Memory B cell (primary cell): ENCODE data around the gene BTBD9.

Experiments used
- ATAC-seq: fragments of 150-1000 bp; cut with Tn5 transposase; 2 replicates; pipeline ENCODE4 v1.10.0; 2021; ENCODE audit warnings: low read depth, mild to moderate bottlenecking, moderate library complexity
- DNase-seq, 2 donors: peaks; one replicate each; pipeline ENCODE4 v3.0.0; 2022; ENCODE audit warnings: low spot score in 2 of 2
- H3K27ac Mint-ChIP-seq: one replicate; pipeline ENCODE4 v1.8.0; 2022; ENCODE audit warnings: mild to moderate bottlenecking, moderate library complexity, mixed read lengths
- H3K27me3 Mint-ChIP-seq: one replicate; pipeline ENCODE4 v1.8.0; 2022; ENCODE audit warnings: mixed read lengths
- H3K36me3 Mint-ChIP-seq: one replicate; pipeline ENCODE4 v1.8.0; 2022; ENCODE audit warnings: mild to moderate bottlenecking, mixed read lengths
- H3K4me1 Mint-ChIP-seq: one replicate; pipeline ENCODE4 v1.8.0; 2022; ENCODE audit warnings: mixed read lengths
- H3K4me3 Mint-ChIP-seq: one replicate; pipeline ENCODE4 v1.8.0; 2022; ENCODE audit warnings: mild to moderate bottlenecking, moderate library complexity, mixed read lengths
- H3K9me3 Mint-ChIP-seq: one replicate; pipeline ENCODE4 v1.8.0; 2022; ENCODE audit warnings: mixed read lengths

Gene BTBD9

GRCh38 chr6:38319256-38320212, 320.2 kb downstream of the BTBD9 start:
- Mint-ChIP-seq H3K27ac (no peak overlapping the region), H3K27me3 (no peaks in the 10 kb centered on the region), H3K4me1 (peaks cover 38% of the 10 kb centered on the region), H3K36me3 (peaks cover 10% of the 10 kb centered on the region), H3K9me3 (no peaks in the 10 kb centered on the region), H3K4me3 (no peak overlapping the region)
- no peak for DNase-seq
- ATAC-seq, result no peak

- no peak overlapping the region for H3K4me3 Mint-ChIP-seq
- ATAC-seq (peak; percentile 39), DNase-seq (no peak)
- H3K4me1 Mint-ChIP-seq, result peaks cover 27% of the 10 kb centered on the region
- peaks cover 5% of the 10 kb centered on the region for H3K36me3 Mint-ChIP-seq
- H3K27me3 Mint-ChIP-seq, result no peaks in the 10 kb centered on the region
- H3K27ac Mint-ChIP-seq, result no peak overlapping the region
- no peaks in the 10 kb centered on the region for H3K9me3 Mint-ChIP-seq
These were observed 323.4 kb downstream of the BTBD9 start for GRCh38 chr6:38316099-38316868.

GRCh38 chr6:38311201-38311600, 328.5 kb downstream of the BTBD9 start:
- Mint-ChIP-seq H3K27ac (peak overlapping the region; percentile 25), H3K4me3 (no peak overlapping the region), H3K36me3 (peaks cover 2% of the 10 kb centered on the region), H3K9me3 (no peaks in the 10 kb centered on the region), H3K27me3 (no peaks in the 10 kb centered on the region), H3K4me1 (peaks cover 19% of the 10 kb centered on the region)
- ATAC-seq (no peak), DNase-seq (no peak)

GRCh38 chr6:38310061-38310460, 329.7 kb downstream of the BTBD9 start:
- H3K9me3 Mint-ChIP-seq, result no peaks in the 10 kb centered on the region
- H3K4me1 Mint-ChIP-seq, result peaks cover 19% of the 10 kb centered on the region
- no peak for ATAC-seq
- no peak overlapping the region for H3K4me3 Mint-ChIP-seq
- no peaks in the 10 kb centered on the region for H3K27me3 Mint-ChIP-seq
- no peak for DNase-seq
- H3K36me3 Mint-ChIP-seq, result peaks cover 2% of the 10 kb centered on the region
- H3K27ac Mint-ChIP-seq, result no peak overlapping the region

GRCh38 chr6:38307740-38308139, 332.0 kb downstream of the BTBD9 start:
- DNase-seq, result peak in 1 of 2 donors; percentile 16
- H3K36me3 Mint-ChIP-seq, result no peaks in the 10 kb centered on the region
- peak; percentile 99 for ATAC-seq
- peak overlapping the region; percentile 8 for H3K4me3 Mint-ChIP-seq
- H3K27me3 Mint-ChIP-seq, result no peaks in the 10 kb centered on the region
- peak overlapping the region; percentile 45 for H3K27ac Mint-ChIP-seq
- peaks cover 19% of the 10 kb centered on the region for H3K4me1 Mint-ChIP-seq
- H3K9me3 Mint-ChIP-seq, result no peaks in the 10 kb centered on the region

- Mint-ChIP-seq H3K9me3 (no peaks in the 10 kb centered on the region), H3K4me3 (no peak overlapping the region), H3K36me3 (peaks cover 2% of the 10 kb centered on the region), H3K4me1 (peaks cover 19% of the 10 kb centered on the region), H3K27me3 (no peaks in the 10 kb centered on the region), H3K27ac (no peak overlapping the region)
- ATAC-seq (no peak), DNase-seq (no peak)
These were observed 332.8 kb downstream of the BTBD9 start for GRCh38 chr6:38306931-38307330.

- H3K4me3 Mint-ChIP-seq, result no peak overlapping the region
- peaks cover 5% of the 10 kb centered on the region for H3K36me3 Mint-ChIP-seq
- ATAC-seq, result no peak
- H3K4me1 Mint-ChIP-seq, result peaks cover 19% of the 10 kb centered on the region
- no peak overlapping the region for H3K27ac Mint-ChIP-seq
- DNase-seq, result no peak
- no peaks in the 10 kb centered on the region for H3K9me3 Mint-ChIP-seq
- H3K27me3 Mint-ChIP-seq, result no peaks in the 10 kb centered on the region
These were observed 333.6 kb downstream of the BTBD9 start for GRCh38 chr6:38305995-38306681.

- no peak overlapping the region for H3K27ac Mint-ChIP-seq
- ATAC-seq (no peak), DNase-seq (no peak)
- H3K36me3 Mint-ChIP-seq, result peaks cover 5% of the 10 kb centered on the region
- no peaks in the 10 kb centered on the region for H3K9me3 Mint-ChIP-seq
- no peak overlapping the region for H3K4me3 Mint-ChIP-seq
- H3K4me1 Mint-ChIP-seq, result peaks cover 15% of the 10 kb centered on the region
- H3K27me3 Mint-ChIP-seq, result no peaks in the 10 kb centered on the region
These were observed 336.9 kb downstream of the BTBD9 start for GRCh38 chr6:38302838-38303237.

GRCh38 chr6:38302081-38302480, 337.6 kb downstream of the BTBD9 start:
- no peak overlapping the region for H3K27ac Mint-ChIP-seq
- peaks cover 8% of the 10 kb centered on the region for H3K36me3 Mint-ChIP-seq
- H3K4me3 Mint-ChIP-seq, result no peak overlapping the region
- peaks cover 9% of the 10 kb centered on the region for H3K4me1 Mint-ChIP-seq
- H3K27me3 Mint-ChIP-seq, result no peaks in the 10 kb centered on the region
- ATAC-seq (no peak), DNase-seq (no peak)
- no peaks in the 10 kb centered on the region for H3K9me3 Mint-ChIP-seq

- no peak for DNase-seq
- peaks cover 3% of the 10 kb centered on the region for H3K9me3 Mint-ChIP-seq
- H3K27ac Mint-ChIP-seq, result no peak overlapping the region
- ATAC-seq, result no peak
- H3K36me3 Mint-ChIP-seq, result peaks cover 20% of the 10 kb centered on the region
- H3K27me3 Mint-ChIP-seq, result no peaks in the 10 kb centered on the region
- H3K4me1 Mint-ChIP-seq, result peaks cover 3% of the 10 kb centered on the region
- H3K4me3 Mint-ChIP-seq, result no peak overlapping the region
These were observed 349.5 kb downstream of the BTBD9 start for GRCh38 chr6:38290133-38290799.

GRCh38 chr6:38287487-38287886, 352.2 kb downstream of the BTBD9 start:
- Mint-ChIP-seq H3K9me3 (peaks cover 2% of the 10 kb centered on the region), H3K4me1 (peaks cover 11% of the 10 kb centered on the region), H3K27ac (no peak overlapping the region), H3K36me3 (peaks cover 25% of the 10 kb centered on the region), H3K4me3 (no peak overlapping the region), H3K27me3 (no peaks in the 10 kb centered on the region)
- ATAC-seq (no peak), DNase-seq (no peak)

- Mint-ChIP-seq H3K36me3 (peaks cover 25% of the 10 kb centered on the region), H3K27me3 (no peaks in the 10 kb centered on the region), H3K27ac (peak overlapping the region; percentile 14), H3K9me3 (peaks cover 2% of the 10 kb centered on the region), H3K4me1 (peaks cover 8% of the 10 kb centered on the region), H3K4me3 (no peak overlapping the region)
- no peak for DNase-seq
- no peak for ATAC-seq
These were observed 354.8 kb downstream of the BTBD9 start for GRCh38 chr6:38284802-38285394.

- ATAC-seq, result no peak
- H3K27me3 Mint-ChIP-seq, result no peaks in the 10 kb centered on the region
- H3K4me1 Mint-ChIP-seq, result peaks cover 8% of the 10 kb centered on the region
- peaks cover 23% of the 10 kb centered on the region for H3K36me3 Mint-ChIP-seq
- DNase-seq, result no peak
- H3K27ac Mint-ChIP-seq, result no peak overlapping the region
- peaks cover 2% of the 10 kb centered on the region for H3K9me3 Mint-ChIP-seq
- H3K4me3 Mint-ChIP-seq, result no peak overlapping the region
These were observed 355.9 kb downstream of the BTBD9 start for GRCh38 chr6:38283734-38284362.
